Measurements from ENCODE around the gene ZFPL1.

DNA sequence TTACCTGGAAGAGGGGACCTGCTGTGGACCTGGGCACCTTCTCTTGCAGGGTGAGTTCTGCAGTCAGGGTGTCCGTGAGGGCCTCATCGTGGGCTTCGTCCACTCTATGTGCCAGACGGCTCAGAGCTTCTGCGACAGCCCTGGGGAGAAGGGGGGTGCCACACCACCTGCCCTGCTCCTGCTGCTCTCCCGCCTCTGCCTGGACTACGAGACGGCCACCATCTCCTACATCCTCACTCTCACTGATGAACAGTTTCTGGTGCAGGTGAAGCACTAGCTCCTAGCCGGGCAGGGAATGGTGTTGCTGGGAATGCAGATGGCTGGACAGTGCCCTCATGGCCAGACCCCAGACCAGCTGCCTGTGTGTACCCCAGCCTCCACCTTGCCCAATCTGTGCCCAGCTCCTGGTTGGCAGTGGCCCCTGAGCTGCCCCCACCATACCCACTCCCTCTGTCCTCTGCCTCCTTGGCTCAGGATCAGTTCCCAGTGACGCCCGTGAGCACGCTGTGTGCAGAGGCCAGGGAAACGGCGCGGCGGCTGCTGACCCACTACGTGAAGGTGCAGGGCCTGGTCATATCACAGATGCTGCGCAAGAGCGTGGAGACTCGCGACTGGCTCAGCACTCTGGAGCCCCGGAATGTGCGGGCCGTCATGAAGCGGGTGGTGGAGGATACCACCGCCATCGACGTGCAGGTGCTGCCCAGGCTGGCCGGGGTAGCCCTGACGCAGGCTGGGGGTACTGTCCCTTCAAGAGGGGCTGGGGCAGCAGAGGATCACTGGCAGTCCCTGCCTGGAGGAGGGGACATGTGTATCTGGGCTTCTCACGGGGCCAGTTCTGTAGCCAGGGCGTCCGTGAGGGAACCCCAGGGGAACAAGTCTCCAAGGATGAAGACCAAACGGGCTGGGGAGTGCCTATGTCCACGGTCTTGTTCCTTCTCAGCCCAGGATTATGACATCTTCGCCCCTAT, 25.5 kb downstream of the ZFPL1 start:
- TF ChIP-seq, protein P1, sequence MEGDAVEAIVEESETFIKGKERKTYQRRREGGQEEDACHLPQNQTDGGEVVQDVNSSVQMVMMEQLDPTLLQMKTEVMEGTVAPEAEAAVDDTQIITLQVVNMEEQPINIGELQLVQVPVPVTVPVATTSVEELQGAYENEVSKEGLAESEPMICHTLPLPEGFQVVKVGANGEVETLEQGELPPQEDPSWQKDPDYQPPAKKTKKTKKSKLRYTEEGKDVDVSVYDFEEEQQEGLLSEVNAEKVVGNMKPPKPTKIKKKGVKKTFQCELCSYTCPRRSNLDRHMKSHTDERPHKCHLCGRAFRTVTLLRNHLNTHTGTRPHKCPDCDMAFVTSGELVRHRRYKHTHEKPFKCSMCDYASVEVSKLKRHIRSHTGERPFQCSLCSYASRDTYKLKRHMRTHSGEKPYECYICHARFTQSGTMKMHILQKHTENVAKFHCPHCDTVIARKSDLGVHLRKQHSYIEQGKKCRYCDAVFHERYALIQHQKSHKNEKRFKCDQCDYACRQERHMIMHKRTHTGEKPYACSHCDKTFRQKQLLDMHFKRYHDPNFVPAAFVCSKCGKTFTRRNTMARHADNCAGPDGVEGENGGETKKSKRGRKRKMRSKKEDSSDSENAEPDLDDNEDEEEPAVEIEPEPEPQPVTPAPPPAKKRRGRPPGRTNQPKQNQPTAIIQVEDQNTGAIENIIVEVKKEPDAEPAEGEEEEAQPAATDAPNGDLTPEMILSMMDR (IDR thresholded peaks at IDR 0.05), result no peak
- no peak for TF ChIP-seq POLR2A (IDR thresholded peaks at IDR 0.05)
